ENCODE data around the gene LMTK3. TPM values are rescaled to one million over a fixed set of nuclear protein-coding genes. Genes with fewer than 3 reads are reported as not detected.

LMTK3 gene
- total and polyA plus RNA-seq, 2 of the 4 experiments (the other 2 are of a cell fraction): 0.18 to 0.87 TPM

GRCh38 chr19:48502350-48503018 is 9.2 kb downstream of the LMTK3 start:
- Histone ChIP-seq H3K56ac (ENCODE audit: extremely low read depth, insufficient read depth, low read length) (no peak overlapping the region), H4K8ac (ENCODE audit: low read depth in 2 of 2, low read length in 2 of 2) (no peak overlapping the region), H3K4me2 (ENCODE audit: low read depth, low read length) (no peak overlapping the region), H2AK9ac (replicated peaks; ENCODE audit: low read depth, low read length, poor library complexity) (no peak overlapping the region), H2BK20ac (ENCODE audit: low read depth, low read length) (no peak overlapping the region), H2BK120ac (ENCODE audit: low read depth, low read length) (no peak overlapping the region), H3K27ac (ENCODE audit: insufficient read depth, low read length) (no peak overlapping the region), H3K18ac (ENCODE audit: low read depth, low read length) (no peak overlapping the region), H3K36me3 (ENCODE audit: control insufficient read depth, insufficient read depth, low read length) (no peaks in the 10 kb centered on the region), H4K5ac (ENCODE audit: low read depth, low read length) (no peak overlapping the region), H3K9me1 (ENCODE audit: insufficient read depth, low read length) (no peaks in the 10 kb centered on the region), H3K79me1 (ENCODE audit: low read depth in 1 of 2, low read length in 2 of 2) (no peaks in the 10 kb centered on the region), H3K9me3 (ENCODE audit: control insufficient read depth, insufficient read depth, low read length) (no peaks in the 10 kb centered on the region), H2AK5ac (ENCODE audit: low read depth, low read length) (no peak overlapping the region), H3K4me1 (ENCODE audit: control insufficient read depth, insufficient read depth, low read length) (peaks cover 3% of the 10 kb centered on the region; the same call in 1 of the 2 replicates), H2BK15ac (ENCODE audit: low read depth, low read length) (no peak overlapping the region), H3K23ac (ENCODE audit: low read depth, low read length) (no peak overlapping the region), H3K27me3 (ENCODE audit: control insufficient read depth, insufficient read depth, low read length) (peaks cover 43% of the 10 kb centered on the region), H3K9ac (ENCODE audit: low read depth, low read length) (no peak overlapping the region), H4K91ac (ENCODE audit: insufficient read depth, low read depth, low read length) (no peak overlapping the region), H4K20me1 (ENCODE audit: insufficient read depth, low read length) (no peaks in the 10 kb centered on the region; the same call in 1 of the 2 replicates), H2BK5ac (ENCODE audit: low read depth, low read length, poor library complexity, severe bottlenecking) (no peak overlapping the region), H3K4ac (ENCODE audit: low read depth, low read length) (no peak overlapping the region), H2AFZ (replicated peaks; ENCODE audit: low read length, poor library complexity) (no peak overlapping the region), H3K4me3 (ENCODE audit: insufficient read depth, low read depth, low read length) (no peak overlapping the region), H3K14ac (replicated peaks; ENCODE audit: low read depth, low read length) (no peak overlapping the region)
- ChIA-PET POLR2A (ENCODE audit: unreplicated experiment) (no interaction called here), CTCF (no interaction called here)
- WGBS, 2 experiments (ENCODE audit: extremely low coverage in 2 of 2, insufficient read length in 1 of 2): 10% methylated on average over 9 of the region's 27 CpGs; no CpG with 5 or more reads in 1 of the 2 experiments
- ATAC-seq (ENCODE audit: low read depth) (no peak), DNase-seq (no peak)
- no TSS peak for BruUV-seq (replicated peaks)
- dilution Hi-C loops (cut with HindIII; ENCODE audit: low sequenced_read_pairs, unreplicated experiment): no loop called here
- TF ChIP-seq MXI1 (IDR thresholded peaks at IDR 0.05; ENCODE audit: borderline replicate concordance, low read depth, low read length) (no peak), RAD21 (IDR thresholded peaks at IDR 0.05; ENCODE audit: low read length) (no peak), POLR2A (IDR thresholded peaks at IDR 0.05; ENCODE audit: low read depth, low read length) (no peak), NFE2L2 (IDR thresholded peaks at IDR 0.05; ENCODE audit: low read depth, low read length) (no peak), SMC3 (IDR thresholded peaks at IDR 0.05; ENCODE audit: low read depth, low read length) (no peak), MAFK (IDR thresholded peaks at IDR 0.05; ENCODE audit: low read depth, low read length) (no peak), BHLHE40 (IDR thresholded peaks at IDR 0.05; ENCODE audit: low read depth, low read length) (no peak), CTCF (conservative IDR thresholded peaks at IDR 0.05; ENCODE audit: low read depth, low read length) (no peak), RFX5 (IDR thresholded peaks at IDR 0.05; ENCODE audit: low read depth, low read length) (no peak), RCOR1 (IDR thresholded peaks at IDR 0.05; ENCODE audit: insufficient replicate concordance, low read length) (no peak), FOS (IDR thresholded peaks at IDR 0.05; ENCODE audit: low read depth, low read length) (no peak), MAZ (IDR thresholded peaks at IDR 0.05; ENCODE audit: borderline replicate concordance, low read depth, low read length) (no peak), CEBPB (IDR thresholded peaks at IDR 0.05; ENCODE audit: low read depth, low read length) (no peak), USF2 (IDR thresholded peaks at IDR 0.05; ENCODE audit: low read depth, low read length) (no peak), CHD1 (IDR thresholded peaks at IDR 0.05; ENCODE audit: low read depth, low read length) (no peak), ELK1 (IDR thresholded peaks at IDR 0.05; ENCODE audit: borderline replicate concordance, low read depth, low read length) (no peak)
- in situ Hi-C loops (cut with MboI; ENCODE audit: low sequenced_read_pairs): no loop called here
- intact Hi-C loops (cut with micrococcal nuclease): no loop called here

All from IMR-90 (cell line).